ENCODE results near the gene RAB4A. TPM values are rescaled to one million over a fixed set of nuclear protein-coding genes. Genes with fewer than 3 reads are reported as not detected.

RAB4A gene
- total and polyA plus RNA-seq, 9 of the 15 experiments (the other 6 are each of a cell fraction or from before 2014, with no cell fraction given) = 8.3 to 61.0 (median 26.7) TPM

DNA sequence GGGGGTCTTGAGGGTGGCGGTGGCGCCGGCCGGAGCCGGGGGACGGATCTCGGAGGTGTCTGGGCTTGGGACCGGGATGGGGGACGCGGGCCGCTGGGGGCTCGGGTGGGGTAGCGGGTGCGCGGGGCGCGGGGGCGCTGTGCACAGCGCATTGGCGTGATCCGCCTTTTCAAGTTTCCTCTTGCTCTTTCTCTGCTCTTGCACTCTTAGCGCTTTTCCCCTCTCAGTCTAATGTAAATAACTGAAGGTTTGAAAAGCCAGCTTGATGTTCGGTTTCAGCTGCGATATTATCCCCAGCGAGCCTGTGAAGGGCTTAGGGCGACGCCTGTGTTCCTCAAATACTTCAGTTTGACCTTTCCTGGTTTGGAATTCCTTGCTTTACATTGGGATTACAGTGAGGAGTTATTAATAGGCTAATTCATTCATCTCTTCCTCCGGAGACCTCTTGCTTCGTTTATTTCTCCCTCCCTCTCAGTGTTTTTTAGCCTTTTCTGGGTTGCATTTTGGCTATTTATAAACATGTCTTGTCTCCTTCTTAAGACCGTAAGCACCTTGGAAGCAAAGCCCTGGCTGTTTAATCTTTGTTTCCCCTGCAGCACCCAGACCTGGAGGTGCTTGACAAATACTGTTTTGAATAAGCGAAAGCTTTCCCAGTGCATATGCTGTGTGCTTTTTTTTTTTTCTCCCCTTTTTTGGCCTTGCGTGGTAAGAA is 693 bp downstream of the RAB4A start (continued):
- TF ChIP-seq, protein P1, sequence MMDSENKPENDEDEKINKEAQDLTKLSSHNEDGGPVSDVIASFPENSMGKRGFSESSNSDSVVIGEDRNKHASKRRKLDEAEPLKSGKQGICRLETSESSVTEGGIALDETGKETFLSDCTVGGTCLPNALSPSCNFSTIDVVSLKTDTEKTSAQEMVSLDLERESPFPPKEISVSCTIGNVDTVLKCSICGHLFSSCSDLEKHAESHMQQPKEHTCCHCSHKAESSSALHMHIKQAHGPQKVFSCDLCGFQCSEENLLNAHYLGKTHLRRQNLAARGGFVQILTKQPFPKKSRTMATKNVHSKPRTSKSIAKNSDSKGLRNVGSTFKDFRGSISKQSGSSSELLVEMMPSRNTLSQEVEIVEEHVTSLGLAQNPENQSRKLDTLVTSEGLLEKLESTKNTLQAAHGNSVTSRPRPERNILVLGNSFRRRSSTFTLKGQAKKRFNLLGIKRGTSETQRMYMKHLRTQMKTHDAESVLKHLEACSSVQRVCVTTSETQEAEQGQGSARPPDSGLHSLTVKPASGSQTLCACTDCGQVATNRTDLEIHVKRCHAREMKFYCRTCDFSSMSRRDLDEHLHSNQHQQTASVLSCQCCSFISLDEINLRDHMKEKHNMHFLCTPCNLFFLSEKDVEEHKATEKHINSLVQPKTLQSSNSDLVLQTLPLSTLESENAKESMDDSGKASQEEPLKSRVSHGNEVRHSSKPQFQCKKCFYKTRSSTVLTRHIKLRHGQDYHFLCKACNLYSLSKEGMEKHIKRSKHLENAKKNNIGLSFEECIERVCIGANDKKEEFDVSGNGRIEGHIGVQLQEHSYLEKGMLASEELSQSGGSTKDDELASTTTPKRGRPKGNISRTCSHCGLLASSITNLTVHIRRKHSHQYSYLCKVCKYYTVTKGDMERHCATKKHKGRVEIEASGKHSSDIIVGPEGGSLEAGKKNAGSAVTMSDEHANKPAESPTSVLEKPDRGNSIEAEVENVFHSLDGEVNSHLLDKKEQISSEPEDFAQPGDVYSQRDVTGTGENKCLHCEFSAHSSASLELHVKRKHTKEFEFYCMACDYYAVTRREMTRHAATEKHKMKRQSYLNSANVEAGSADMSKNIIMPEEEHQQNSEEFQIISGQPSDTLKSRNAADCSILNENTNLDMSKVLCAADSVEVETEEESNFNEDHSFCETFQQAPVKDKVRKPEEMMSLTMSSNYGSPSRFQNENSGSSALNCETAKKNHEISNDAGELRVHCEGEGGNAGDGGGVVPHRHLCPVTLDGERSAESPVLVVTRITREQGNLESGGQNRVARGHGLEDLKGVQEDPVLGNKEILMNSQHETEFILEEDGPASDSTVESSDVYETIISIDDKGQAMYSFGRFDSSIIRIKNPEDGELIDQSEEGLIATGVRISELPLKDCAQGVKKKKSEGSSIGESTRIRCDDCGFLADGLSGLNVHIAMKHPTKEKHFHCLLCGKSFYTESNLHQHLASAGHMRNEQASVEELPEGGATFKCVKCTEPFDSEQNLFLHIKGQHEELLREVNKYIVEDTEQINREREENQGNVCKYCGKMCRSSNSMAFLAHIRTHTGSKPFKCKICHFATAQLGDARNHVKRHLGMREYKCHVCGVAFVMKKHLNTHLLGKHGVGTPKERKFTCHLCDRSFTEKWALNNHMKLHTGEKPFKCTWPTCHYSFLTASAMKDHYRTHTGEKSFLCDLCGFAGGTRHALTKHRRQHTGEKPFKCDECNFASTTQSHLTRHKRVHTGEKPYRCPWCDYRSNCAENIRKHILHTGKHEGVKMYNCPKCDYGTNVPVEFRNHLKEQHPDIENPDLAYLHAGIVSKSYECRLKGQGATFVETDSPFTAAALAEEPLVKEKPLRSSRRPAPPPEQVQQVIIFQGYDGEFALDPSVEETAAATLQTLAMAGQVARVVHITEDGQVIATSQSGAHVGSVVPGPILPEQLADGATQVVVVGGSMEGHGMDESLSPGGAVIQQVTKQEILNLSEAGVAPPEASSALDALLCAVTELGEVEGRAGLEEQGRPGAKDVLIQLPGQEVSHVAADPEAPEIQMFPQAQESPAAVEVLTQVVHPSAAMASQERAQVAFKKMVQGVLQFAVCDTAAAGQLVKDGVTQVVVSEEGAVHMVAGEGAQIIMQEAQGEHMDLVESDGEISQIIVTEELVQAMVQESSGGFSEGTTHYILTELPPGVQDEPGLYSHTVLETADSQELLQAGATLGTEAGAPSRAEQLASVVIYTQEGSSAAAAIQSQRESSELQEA (IDR thresholded peaks at IDR 0.05; ENCODE audit: low read depth) = no peak
- TF ChIP-seq CBX8 (IDR thresholded peaks at IDR 0.05; ENCODE audit: borderline replicate concordance, extremely low read depth, low read depth, low read length, poor library complexity, severe bottlenecking) = no peak
- TF ChIP-seq, protein P2, sequence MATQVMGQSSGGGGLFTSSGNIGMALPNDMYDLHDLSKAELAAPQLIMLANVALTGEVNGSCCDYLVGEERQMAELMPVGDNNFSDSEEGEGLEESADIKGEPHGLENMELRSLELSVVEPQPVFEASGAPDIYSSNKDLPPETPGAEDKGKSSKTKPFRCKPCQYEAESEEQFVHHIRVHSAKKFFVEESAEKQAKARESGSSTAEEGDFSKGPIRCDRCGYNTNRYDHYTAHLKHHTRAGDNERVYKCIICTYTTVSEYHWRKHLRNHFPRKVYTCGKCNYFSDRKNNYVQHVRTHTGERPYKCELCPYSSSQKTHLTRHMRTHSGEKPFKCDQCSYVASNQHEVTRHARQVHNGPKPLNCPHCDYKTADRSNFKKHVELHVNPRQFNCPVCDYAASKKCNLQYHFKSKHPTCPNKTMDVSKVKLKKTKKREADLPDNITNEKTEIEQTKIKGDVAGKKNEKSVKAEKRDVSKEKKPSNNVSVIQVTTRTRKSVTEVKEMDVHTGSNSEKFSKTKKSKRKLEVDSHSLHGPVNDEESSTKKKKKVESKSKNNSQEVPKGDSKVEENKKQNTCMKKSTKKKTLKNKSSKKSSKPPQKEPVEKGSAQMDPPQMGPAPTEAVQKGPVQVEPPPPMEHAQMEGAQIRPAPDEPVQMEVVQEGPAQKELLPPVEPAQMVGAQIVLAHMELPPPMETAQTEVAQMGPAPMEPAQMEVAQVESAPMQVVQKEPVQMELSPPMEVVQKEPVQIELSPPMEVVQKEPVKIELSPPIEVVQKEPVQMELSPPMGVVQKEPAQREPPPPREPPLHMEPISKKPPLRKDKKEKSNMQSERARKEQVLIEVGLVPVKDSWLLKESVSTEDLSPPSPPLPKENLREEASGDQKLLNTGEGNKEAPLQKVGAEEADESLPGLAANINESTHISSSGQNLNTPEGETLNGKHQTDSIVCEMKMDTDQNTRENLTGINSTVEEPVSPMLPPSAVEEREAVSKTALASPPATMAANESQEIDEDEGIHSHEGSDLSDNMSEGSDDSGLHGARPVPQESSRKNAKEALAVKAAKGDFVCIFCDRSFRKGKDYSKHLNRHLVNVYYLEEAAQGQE (IDR thresholded peaks at IDR 0.05; ENCODE audit: borderline replicate concordance) = no peak
- TF ChIP-seq, protein P2 (CRISPR knock-in tag; IDR thresholded peaks at IDR 0.05; ENCODE audit: low read depth) = no peak
- TF ChIP-seq, protein P3, sequence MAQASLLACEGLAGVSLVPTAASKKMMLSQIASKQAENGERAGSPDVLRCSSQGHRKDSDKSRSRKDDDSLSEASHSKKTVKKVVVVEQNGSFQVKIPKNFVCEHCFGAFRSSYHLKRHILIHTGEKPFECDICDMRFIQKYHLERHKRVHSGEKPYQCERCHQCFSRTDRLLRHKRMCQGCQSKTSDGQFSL (CRISPR knock-in tag; IDR thresholded peaks at IDR 0.05) = no peak
- TF ChIP-seq, protein P3 (tag; IDR thresholded peaks at IDR 0.05) = no peak
- TF ChIP-seq ZBTB17 (CRISPR knock-in tag; IDR thresholded peaks at IDR 0.05) = no peak
